ENCODE data around the gene AHCTF1.

DNA sequence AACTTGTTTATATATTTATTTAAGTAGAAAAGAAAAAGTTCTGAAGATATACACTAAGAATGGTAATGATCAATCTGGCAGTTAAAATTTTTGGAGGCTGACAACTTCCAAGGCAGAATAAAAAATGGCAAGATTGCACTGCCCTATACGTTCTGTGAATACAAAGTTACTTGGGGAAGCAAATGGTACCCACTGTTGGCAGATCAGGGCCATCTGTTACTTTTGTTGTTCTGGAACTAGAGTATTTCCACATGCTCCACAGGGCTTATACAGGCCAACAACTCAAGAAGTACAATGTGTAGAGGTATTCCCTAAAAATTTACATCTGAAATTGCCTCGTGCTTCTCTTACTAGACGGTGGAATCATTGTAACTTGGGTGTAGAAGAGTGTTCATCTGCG, 53.2 kb downstream of the AHCTF1 start:
- TF ChIP-seq, protein P1, sequence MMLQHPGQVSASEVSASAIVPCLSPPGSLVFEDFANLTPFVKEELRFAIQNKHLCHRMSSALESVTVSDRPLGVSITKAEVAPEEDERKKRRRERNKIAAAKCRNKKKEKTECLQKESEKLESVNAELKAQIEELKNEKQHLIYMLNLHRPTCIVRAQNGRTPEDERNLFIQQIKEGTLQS (IDR thresholded peaks at IDR 0.05) = no peak
- TF ChIP-seq, protein P1 (CRISPR knock-in tag; conservative IDR thresholded peaks at IDR 0.05) = no peak
- TF ChIP-seq TAF1 (IDR thresholded peaks at IDR 0.05; ENCODE audit: control insufficient read depth, extremely low read depth, insufficient read depth, low read length, severe bottlenecking) (no peak), FOXA1 (IDR thresholded peaks at IDR 0.05; ENCODE audit: borderline replicate concordance) (no peak), RAD21 (CRISPR knock-in tag; conservative IDR thresholded peaks at IDR 0.05 in 1 of 2, IDR thresholded peaks at IDR 0.05 in 1 of 2) (no peak), MAZ (CRISPR knock-in tag; conservative IDR thresholded peaks at IDR 0.05 in 1 of 2, IDR thresholded peaks at IDR 0.05 in 1 of 2) (no peak), RFX5 (IDR thresholded peaks at IDR 0.05; ENCODE audit: low read depth, low read length) (no peak), NFE2L1 (tag; IDR thresholded peaks at IDR 0.05; ENCODE audit: borderline replicate concordance, low read depth) (no peak), CTBP1 (IDR thresholded peaks at IDR 0.05; ENCODE audit: borderline replicate concordance) (no peak)
- TF ChIP-seq, protein P2, sequence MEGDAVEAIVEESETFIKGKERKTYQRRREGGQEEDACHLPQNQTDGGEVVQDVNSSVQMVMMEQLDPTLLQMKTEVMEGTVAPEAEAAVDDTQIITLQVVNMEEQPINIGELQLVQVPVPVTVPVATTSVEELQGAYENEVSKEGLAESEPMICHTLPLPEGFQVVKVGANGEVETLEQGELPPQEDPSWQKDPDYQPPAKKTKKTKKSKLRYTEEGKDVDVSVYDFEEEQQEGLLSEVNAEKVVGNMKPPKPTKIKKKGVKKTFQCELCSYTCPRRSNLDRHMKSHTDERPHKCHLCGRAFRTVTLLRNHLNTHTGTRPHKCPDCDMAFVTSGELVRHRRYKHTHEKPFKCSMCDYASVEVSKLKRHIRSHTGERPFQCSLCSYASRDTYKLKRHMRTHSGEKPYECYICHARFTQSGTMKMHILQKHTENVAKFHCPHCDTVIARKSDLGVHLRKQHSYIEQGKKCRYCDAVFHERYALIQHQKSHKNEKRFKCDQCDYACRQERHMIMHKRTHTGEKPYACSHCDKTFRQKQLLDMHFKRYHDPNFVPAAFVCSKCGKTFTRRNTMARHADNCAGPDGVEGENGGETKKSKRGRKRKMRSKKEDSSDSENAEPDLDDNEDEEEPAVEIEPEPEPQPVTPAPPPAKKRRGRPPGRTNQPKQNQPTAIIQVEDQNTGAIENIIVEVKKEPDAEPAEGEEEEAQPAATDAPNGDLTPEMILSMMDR (IDR thresholded peaks at IDR 0.05 in 2 of 3, conservative IDR thresholded peaks at IDR 0.05 in 1 of 3; ENCODE audit: insufficient read depth in 2 of 3, low read depth in 1 of 3, low read length in 3 of 3) = no peak
- TF ChIP-seq, protein P3, sequence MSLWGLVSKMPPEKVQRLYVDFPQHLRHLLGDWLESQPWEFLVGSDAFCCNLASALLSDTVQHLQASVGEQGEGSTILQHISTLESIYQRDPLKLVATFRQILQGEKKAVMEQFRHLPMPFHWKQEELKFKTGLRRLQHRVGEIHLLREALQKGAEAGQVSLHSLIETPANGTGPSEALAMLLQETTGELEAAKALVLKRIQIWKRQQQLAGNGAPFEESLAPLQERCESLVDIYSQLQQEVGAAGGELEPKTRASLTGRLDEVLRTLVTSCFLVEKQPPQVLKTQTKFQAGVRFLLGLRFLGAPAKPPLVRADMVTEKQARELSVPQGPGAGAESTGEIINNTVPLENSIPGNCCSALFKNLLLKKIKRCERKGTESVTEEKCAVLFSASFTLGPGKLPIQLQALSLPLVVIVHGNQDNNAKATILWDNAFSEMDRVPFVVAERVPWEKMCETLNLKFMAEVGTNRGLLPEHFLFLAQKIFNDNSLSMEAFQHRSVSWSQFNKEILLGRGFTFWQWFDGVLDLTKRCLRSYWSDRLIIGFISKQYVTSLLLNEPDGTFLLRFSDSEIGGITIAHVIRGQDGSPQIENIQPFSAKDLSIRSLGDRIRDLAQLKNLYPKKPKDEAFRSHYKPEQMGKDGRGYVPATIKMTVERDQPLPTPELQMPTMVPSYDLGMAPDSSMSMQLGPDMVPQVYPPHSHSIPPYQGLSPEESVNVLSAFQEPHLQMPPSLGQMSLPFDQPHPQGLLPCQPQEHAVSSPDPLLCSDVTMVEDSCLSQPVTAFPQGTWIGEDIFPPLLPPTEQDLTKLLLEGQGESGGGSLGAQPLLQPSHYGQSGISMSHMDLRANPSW (CRISPR knock-in tag; IDR thresholded peaks at IDR 0.05) = no peak

Data from K562 (cell line).